K562 (cell line): ENCODE results near the gene ARL14EP. TPM values are rescaled to one million over a fixed set of nuclear protein-coding genes. Genes with fewer than 3 reads are reported as not detected.

Experiments used
- ATAC-seq: fragments of 200-7000 bp; cut with Tn5 transposase; 3 replicates; pipeline ENCODE4 v1.9.1; 2020; ENCODE audit warnings: moderate library complexity
- BruUV-seq: library from RNA; stranded (reverse); fragments of 400-500 nt; replicated peaks from 2 replicates; lab custom pipeline; 2021; lab: Mats Ljungman, UMichigan
- CTCF ChIA-PET: fragments of 300-600 bp; formaldehyde crosslinking; extraction: SDS; loops from one replicate; lab custom pipeline; 2021; ENCODE audit warnings: low intra/inter-chr PET ratio; lab: Yijun Ruan, JAX
- POLR2A ChIA-PET: fragments of 300-600, 350-650 bp; sonication (Branson Sonifier 250); formaldehyde crosslinking; extraction: SDS; loops from one replicate; lab custom pipeline; 2021; ENCODE audit warnings: antibody characterized with exemption, inconsistent platforms; lab: Yijun Ruan, JAX
- DNase-seq, 4 experiments: peaks; one replicate each; pipeline versions ENCODE4 v3.0.0 to v3.0.0-alpha.2; 2011 to 2018; ENCODE audit warnings: low spot score in 3 of 4, mixed read lengths in 3 of 4; ENCODE audit errors: extremely low read depth in 1 of 4
- FAIRE-seq: peaks from 2 replicates; lab custom pipeline; 2011; peaks lifted over from hg19 to GRCh38; lab: Jason Lieb, UNC
- H2AFZ ChIP-seq: 2 replicates; pipeline ENCODE4 v1.6.0; 2011; ENCODE audit warnings: low read depth, low read length, control low read depth, inconsistent platforms
- H3K27ac ChIP-seq: fragments of 200-600 bp; 3 replicates; pipeline ENCODE4 v1.8.0; 2011; ENCODE audit warnings: low read depth, mild to moderate bottlenecking, control low read depth, inconsistent platforms, low read length, moderate library complexity, mixed read lengths; ENCODE audit errors: extremely low read depth
- H3K27me3 ChIP-seq, 2 experiments: fragments of 300-600 bp in 1 of 2; 2 replicates in 1 of 2; 3 replicates in 1 of 2; pipeline versions ENCODE4 v1.6.0 to v1.8.0; 2011; ENCODE audit warnings: inconsistent platforms in 2 of 2, low read length in 2 of 2, mild to moderate bottlenecking in 1 of 2, mixed read lengths in 1 of 2, moderate library complexity in 1 of 2; ENCODE audit not compliant: control insufficient read depth in 2 of 2, insufficient read depth in 2 of 2
- H3K36me3 ChIP-seq: fragments of 300-600 bp; 3 replicates; pipeline ENCODE4 v1.8.0; 2011; ENCODE audit warnings: mild to moderate bottlenecking, low read length, inconsistent platforms; ENCODE audit not compliant: control insufficient read depth, insufficient read depth
- H3K4me1 ChIP-seq, 2 experiments: fragments of 200-600 bp in 1 of 2; replicated peaks in 1 of 2; 2 replicates in 1 of 2; 3 replicates in 1 of 2; pipeline versions ENCODE4 v1.5.1 to v1.8.0; 2011; ENCODE audit warnings: inconsistent platforms in 2 of 2, low read length in 2 of 2, mild to moderate bottlenecking in 1 of 2, mixed read lengths in 1 of 2, moderate library complexity in 1 of 2; ENCODE audit not compliant: control insufficient read depth in 2 of 2, insufficient read depth in 2 of 2
- H3K4me2 ChIP-seq: 2 replicates; pipeline ENCODE4 v1.6.1; 2011; ENCODE audit warnings: low read length, control low read depth, inconsistent platforms, mixed read lengths; ENCODE audit not compliant: insufficient read depth
- H3K4me3 ChIP-seq: fragments of 200-600 bp; sonication (generic), shearing (Covaris generic); 2 replicates; pipeline ENCODE4 v1.5.1; 2016; ENCODE audit warnings: control low read depth, inconsistent platforms
- H3K79me2 ChIP-seq: fragments of 200-600 bp; 3 replicates; pipeline ENCODE4 v1.8.0; 2011; ENCODE audit warnings: low read length, inconsistent platforms; ENCODE audit not compliant: control insufficient read depth, insufficient read depth
- H3K9ac ChIP-seq, 2 experiments: 2 replicates each; pipeline versions ENCODE4 v1.6.0 to v1.6.1; 2011; ENCODE audit warnings: low read depth in 2 of 2, low read length in 2 of 2, control low read depth in 1 of 2, inconsistent platforms in 1 of 2, mild to moderate bottlenecking in 1 of 2, mixed read lengths in 1 of 2; ENCODE audit not compliant: insufficient read depth in 1 of 2
- H3K9me1 ChIP-seq: one replicate; pipeline ENCODE4 v1.6.0; 2011; ENCODE audit warnings: inconsistent platforms, mild to moderate bottlenecking, low read length, moderate library complexity; ENCODE audit not compliant: control insufficient read depth, insufficient read depth
- H3K9me3 ChIP-seq: replicated peaks from 2 replicates; pipeline ENCODE4 v1.5.1; 2011; ENCODE audit warnings: low read depth, low read length, inconsistent platforms; ENCODE audit not compliant: control insufficient read depth, insufficient read depth
- H4K20me1 ChIP-seq: replicated peaks from 2 replicates; pipeline ENCODE4 v1.6.1; 2011; ENCODE audit warnings: low read length, inconsistent platforms, mixed read lengths; ENCODE audit not compliant: control insufficient read depth, insufficient read depth
- BDP1 ChIP-seq: IDR thresholded peaks from 3 replicates; pipeline ENCODE4 v1.6.1; 2011; ENCODE audit not compliant: insufficient read length, insufficient read depth
- FOXM1 ChIP-seq, 2 experiments: fragments of 450-650 bp in 1 of 2; sonication (generic) in 1 of 2; formaldehyde crosslinking in 1 of 2; IDR thresholded peaks; 2 replicates each; pipeline versions ENCODE4 v1.6.1 to v1.9.0; 2017 to 2022; ENCODE audit warnings: low read depth in 2 of 2, mild to moderate bottlenecking in 2 of 2, missing genetic modification reagents in 1 of 2, moderate library complexity in 1 of 2
- HMGN3 ChIP-seq: IDR thresholded peaks from 2 replicates; pipeline ENCODE4 v1.6.1; 2011; ENCODE audit warnings: borderline replicate concordance, low read depth, mild to moderate bottlenecking, mixed read lengths, low read length; ENCODE audit not compliant: insufficient read length; ENCODE audit errors: extremely low read depth
- MECOM ChIP-seq: fragments of 250-450 bp; sonication (Bioruptor Pico); IDR thresholded peaks from 2 replicates; pipeline ENCODE4 v1.8.0; 2022; ENCODE audit warnings: inconsistent platforms
- MEF2A ChIP-seq: IDR thresholded peaks from 2 replicates; pipeline ENCODE4 v1.6.1; 2011; ENCODE audit warnings: low read depth, mild to moderate bottlenecking, low read length, moderate library complexity; ENCODE audit not compliant: control insufficient read depth
- NUFIP1 ChIP-seq: fragments of 450-650 bp; IDR thresholded peaks from 2 replicates; pipeline ENCODE4 v1.6.1; 2018; ENCODE audit not compliant: partially characterized antibody
- SETDB1 ChIP-seq: IDR thresholded peaks from one replicate; pipeline ENCODE4 v1.6.1; 2012; ENCODE audit warnings: low read length, control low read depth, inconsistent platforms
- SRSF3 ChIP-seq: fragments of 200-400 bp; formaldehyde crosslinking; IDR thresholded peaks from 2 replicates; pipeline ENCODE4 v1.6.1; 2016; ENCODE audit warnings: mild to moderate bottlenecking, low read length, moderate library complexity; ENCODE audit not compliant: insufficient read depth
- ZBTB7A ChIP-seq: IDR thresholded peaks from 2 replicates; pipeline ENCODE4 v1.6.1; 2011; ENCODE audit warnings: low read depth, mild to moderate bottlenecking, low read length, moderate library complexity, borderline replicate concordance; ENCODE audit not compliant: control insufficient read depth
- ZNF699 ChIP-seq: fragments of 250-450 bp; sonication (Bioruptor Pico); IDR thresholded peaks from 2 replicates; pipeline ENCODE4 v1.8.0; 2021; ENCODE audit warnings: mild to moderate bottlenecking, moderate library complexity; ENCODE audit not compliant: insufficient replicate concordance
- WGBS: fragments of 100-300 bp; shearing (Covaris generic); methylation state at CpG from one replicate; pipeline ENCODE4 v1.1.6; 2016; ENCODE audit warnings: low coverage, mixed read lengths; ENCODE audit not compliant: insufficient coverage; ENCODE audit errors: missing lambda C conversion rate; 5-methylcytosine and 5-hydroxymethylcytosine counted together
- in situ Hi-C: fragments of 300-500 bp; cut with MboI; formaldehyde crosslinking; loops from 4 replicates; pipeline ENCODE4 v1.15.0; 2018; ENCODE audit warnings: inconsistent platforms, mixed read lengths
- intact Hi-C: fragments of 100-400 bp; cut with micrococcal nuclease; formaldehyde crosslinking; loops from 2 replicates; pipeline ENCODE4 v1.14.2; 2022
- polyA plus RNA-seq, 8 experiments: library from polyadenylated mRNA; depleted of rRNA in 4 of 8; stranded (reverse) in 5 of 8; unstranded in 3 of 8; fragments of >200 nt; fragmentation: Nextera tagmentation in 2 of 8; fragmentation: Illumina TruSeq in 1 of 8; extraction: Ambion mirVana in 2 of 8; extraction: Trizol in 1 of 8; gene quantifications; 2 replicates each; pipeline versions ENCODE4 v1.2.1 to v1.2.3, GENCODE V29; 2011 to 2014; ENCODE audit warnings: inconsistent platforms in 1 of 8, missing spikeins in 1 of 8
- total RNA-seq, 7 experiments: library from RNA; depleted of rRNA in 6 of 7; stranded (reverse); fragments of >200 nt in 6 of 7; fragmentation: Illumina TruSeq in 2 of 7; extraction: Trizol in 2 of 7; gene quantifications; 2 replicates each; pipeline versions ENCODE4 v1.2.1 to v1.2.3, GENCODE V29; 2011 to 2021; ENCODE audit warnings: low replicate concordance in 1 of 7
- TF ChIP-seq, protein P1 (sequence below): fragments of 250-450 bp; sonication (Bioruptor Pico); IDR thresholded peaks from 2 replicates; pipeline ENCODE4 v1.9.0; 2021; ENCODE audit warnings: mild to moderate bottlenecking, inconsistent platforms
- TF ChIP-seq, protein P2 (sequence below): fragments of 450-650 bp; IDR thresholded peaks from 2 replicates; pipeline ENCODE4 v1.6.1; 2016

ARL14EP gene
- total and polyA plus RNA-seq, 9 of the 15 experiments (the other 6 are each of a cell fraction or from before 2014, with no cell fraction given) = 11.4 to 42.7 (median 25.9) TPM

DNA sequence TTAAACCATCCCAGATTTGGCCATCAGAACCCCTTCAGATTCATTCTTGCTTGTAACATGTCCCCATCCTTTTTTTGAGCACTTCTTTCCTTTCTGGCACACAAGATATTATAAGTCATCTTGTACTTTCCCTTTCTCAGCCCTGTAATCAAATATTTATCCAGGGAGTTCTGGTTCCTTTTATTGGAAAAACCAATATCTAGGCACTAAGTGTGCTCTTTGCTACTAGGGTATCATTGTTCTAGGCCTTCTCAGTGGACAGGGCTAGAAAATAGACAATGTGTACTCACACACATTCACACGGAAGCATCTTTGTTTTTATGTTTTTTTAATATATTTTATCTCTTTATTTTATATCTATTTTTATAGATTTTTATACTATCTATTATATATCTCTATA, 47.3 kb downstream of the ARL14EP start:
- BruUV-seq = no TSS peak
- Histone ChIP-seq H3K27ac (no peak overlapping the region), H3K9ac (no peak overlapping the region), H2AFZ (no peak overlapping the region), H3K27me3 (no peaks in the 10 kb centered on the region), H3K9me3 (no peaks in the 10 kb centered on the region), H3K36me3 (no peaks in the 10 kb centered on the region), H3K4me1 (no peaks in the 10 kb centered on the region), H3K4me3 (no peak overlapping the region), H3K9me1 (no peaks in the 10 kb centered on the region), H3K4me2 (no peak overlapping the region), H4K20me1 (no peaks in the 10 kb centered on the region), H3K79me2 (no peaks in the 10 kb centered on the region)
- in situ Hi-C loops = no loop called here
- TF ChIP-seq NUFIP1 (no peak), FOXM1 (IDR thresholded peaks at IDR 0.05; ENCODE audit: low read depth) (no peak), FOXM1 (CRISPR knock-in tag; IDR thresholded peaks at IDR 0.05; ENCODE audit: low read depth) (no peak), BDP1 (no peak), ZNF699 (no peak), MECOM (CRISPR knock-in tag) (no peak), ZBTB7A (no peak), HMGN3 (no peak), SRSF3 (no peak), SETDB1 (no peak), MEF2A (no peak)
- TF ChIP-seq, protein P1, sequence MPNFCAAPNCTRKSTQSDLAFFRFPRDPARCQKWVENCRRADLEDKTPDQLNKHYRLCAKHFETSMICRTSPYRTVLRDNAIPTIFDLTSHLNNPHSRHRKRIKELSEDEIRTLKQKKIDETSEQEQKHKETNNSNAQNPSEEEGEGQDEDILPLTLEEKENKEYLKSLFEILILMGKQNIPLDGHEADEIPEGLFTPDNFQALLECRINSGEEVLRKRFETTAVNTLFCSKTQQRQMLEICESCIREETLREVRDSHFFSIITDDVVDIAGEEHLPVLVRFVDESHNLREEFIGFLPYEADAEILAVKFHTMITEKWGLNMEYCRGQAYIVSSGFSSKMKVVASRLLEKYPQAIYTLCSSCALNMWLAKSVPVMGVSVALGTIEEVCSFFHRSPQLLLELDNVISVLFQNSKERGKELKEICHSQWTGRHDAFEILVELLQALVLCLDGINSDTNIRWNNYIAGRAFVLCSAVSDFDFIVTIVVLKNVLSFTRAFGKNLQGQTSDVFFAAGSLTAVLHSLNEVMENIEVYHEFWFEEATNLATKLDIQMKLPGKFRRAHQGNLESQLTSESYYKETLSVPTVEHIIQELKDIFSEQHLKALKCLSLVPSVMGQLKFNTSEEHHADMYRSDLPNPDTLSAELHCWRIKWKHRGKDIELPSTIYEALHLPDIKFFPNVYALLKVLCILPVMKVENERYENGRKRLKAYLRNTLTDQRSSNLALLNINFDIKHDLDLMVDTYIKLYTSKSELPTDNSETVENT (CRISPR knock-in tag) = no peak
- TF ChIP-seq, protein P2, sequence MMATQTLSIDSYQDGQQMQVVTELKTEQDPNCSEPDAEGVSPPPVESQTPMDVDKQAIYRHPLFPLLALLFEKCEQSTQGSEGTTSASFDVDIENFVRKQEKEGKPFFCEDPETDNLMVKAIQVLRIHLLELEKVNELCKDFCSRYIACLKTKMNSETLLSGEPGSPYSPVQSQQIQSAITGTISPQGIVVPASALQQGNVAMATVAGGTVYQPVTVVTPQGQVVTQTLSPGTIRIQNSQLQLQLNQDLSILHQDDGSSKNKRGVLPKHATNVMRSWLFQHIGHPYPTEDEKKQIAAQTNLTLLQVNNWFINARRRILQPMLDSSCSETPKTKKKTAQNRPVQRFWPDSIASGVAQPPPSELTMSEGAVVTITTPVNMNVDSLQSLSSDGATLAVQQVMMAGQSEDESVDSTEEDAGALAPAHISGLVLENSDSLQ = no peak
- no peak for FAIRE-seq
- ChIA-PET POLR2A (no interaction called here), CTCF (no interaction called here)
- 0% methylated on average over 1 of the region's 1 CpG for WGBS
- no peak for DNase-seq
- ATAC-seq = no peak
- intact Hi-C loops = no loop called here
